ENCODE measurements around the gene DLL3.
"Not testable (repeated sequence)": the region's sequence is repeated elsewhere in the genome, so short reads cannot be mapped to it uniquely, and the experiment has no call there.

Gene DLL3

DNA sequence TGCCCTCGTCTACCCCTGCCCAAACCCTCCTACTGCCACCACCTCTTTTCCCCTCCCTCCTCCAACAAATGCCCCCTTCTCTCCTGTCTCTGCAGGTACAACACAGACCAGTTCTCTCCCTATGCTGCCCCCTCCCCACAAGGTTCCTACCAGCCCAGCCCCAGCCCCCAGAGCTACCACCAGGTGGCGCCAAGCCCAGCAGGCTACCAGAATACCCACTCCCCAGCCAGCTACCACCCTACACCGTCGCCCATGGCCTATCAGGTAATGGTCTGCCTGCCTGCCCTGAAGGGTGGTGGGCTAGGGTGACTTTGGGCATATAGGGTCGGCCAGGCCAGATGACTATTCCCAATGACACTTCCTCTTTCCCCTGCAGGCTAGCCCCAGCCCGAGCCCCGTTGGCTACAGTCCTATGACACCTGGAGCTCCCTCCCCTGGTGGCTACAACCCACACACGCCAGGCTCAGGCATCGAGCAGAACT, 24.6 kb upstream of the DLL3 start:
- H3K4me3 Mint-ChIP-seq = no peak overlapping the region
- DNase-seq (ENCODE audit: low spot score in 2 of 2) (peak; percentile 67 to 77), ATAC-seq (ENCODE audit: low read depth) (peak; percentile 92)
- H3K27ac Mint-ChIP-seq = peak overlapping the region; percentile 73
- H3K27me3 Mint-ChIP-seq = no peaks in the 10 kb centered on the region
- H3K36me3 Mint-ChIP-seq = peaks cover 37% of the 10 kb centered on the region
- peaks cover 9% of the 10 kb centered on the region for H3K4me1 Mint-ChIP-seq
- no peaks in the 10 kb centered on the region for H3K9me3 Mint-ChIP-seq

DNA sequence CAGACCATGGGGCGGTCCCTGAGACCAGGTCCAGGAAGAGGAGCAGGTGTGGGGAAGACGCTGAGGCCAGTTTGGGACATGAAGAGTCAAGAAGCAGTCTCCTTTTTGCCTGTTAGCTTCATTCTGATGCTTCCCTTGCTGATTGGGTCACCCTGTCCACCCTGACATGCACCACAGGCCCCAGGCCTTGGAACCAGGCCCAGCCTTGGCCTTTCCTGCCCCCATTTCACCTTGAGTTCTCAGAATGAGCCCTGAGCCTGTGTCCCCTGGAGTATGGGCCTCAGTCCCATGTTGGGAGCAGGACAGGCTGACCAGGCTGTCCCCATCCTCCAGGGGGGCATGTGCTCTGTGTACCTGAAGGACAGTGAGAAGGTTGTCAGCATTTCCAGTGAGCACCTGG, 23.0 kb upstream of the DLL3 start:
- no peaks in the 10 kb centered on the region for H3K9me3 Mint-ChIP-seq
- no peak overlapping the region for H3K4me3 Mint-ChIP-seq
- H3K36me3 Mint-ChIP-seq = peaks cover 28% of the 10 kb centered on the region
- H3K27me3 Mint-ChIP-seq = no peaks in the 10 kb centered on the region
- ATAC-seq (ENCODE audit: low read depth) (no peak), DNase-seq (ENCODE audit: low spot score in 2 of 2) (no peak)
- H3K4me1 Mint-ChIP-seq = peaks cover 17% of the 10 kb centered on the region
- H3K27ac Mint-ChIP-seq = no peak overlapping the region

DNA sequence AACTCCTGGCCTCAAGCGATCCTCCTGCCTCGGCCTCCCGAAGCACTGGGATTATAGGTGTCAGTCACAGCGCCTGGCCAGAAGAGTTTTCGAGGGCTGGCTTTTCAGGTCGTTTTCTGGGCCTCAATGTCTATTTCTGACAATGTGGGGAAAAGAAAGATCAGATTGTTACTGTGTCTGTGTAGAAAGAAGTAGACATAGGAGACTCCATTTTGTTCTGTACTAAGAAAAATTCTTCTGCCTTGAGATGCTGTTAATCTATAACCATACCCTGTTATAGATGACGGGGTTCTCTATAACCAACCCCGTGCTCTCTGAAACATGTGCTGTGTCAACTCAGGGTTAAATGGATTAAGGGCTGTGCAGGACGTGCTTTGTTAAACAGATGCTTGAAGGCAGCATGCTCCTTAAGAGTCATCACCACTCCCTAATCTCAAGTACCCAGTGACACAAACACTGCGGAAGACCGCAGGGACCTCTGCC, 19.4 kb upstream of the DLL3 start:
- not testable (repeated sequence) for H3K9me3 Mint-ChIP-seq; DNase-seq (ENCODE audit: low spot score in 2 of 2); ATAC-seq (ENCODE audit: low read depth); H3K27me3 Mint-ChIP-seq
- peaks cover 16% of the 10 kb centered on the region for H3K36me3 Mint-ChIP-seq
- H3K4me1 Mint-ChIP-seq = peaks cover 21% of the 10 kb centered on the region
- H3K4me3 Mint-ChIP-seq = peak overlapping the region; percentile 92
- H3K27ac Mint-ChIP-seq = peak overlapping the region; percentile 91

DNA sequence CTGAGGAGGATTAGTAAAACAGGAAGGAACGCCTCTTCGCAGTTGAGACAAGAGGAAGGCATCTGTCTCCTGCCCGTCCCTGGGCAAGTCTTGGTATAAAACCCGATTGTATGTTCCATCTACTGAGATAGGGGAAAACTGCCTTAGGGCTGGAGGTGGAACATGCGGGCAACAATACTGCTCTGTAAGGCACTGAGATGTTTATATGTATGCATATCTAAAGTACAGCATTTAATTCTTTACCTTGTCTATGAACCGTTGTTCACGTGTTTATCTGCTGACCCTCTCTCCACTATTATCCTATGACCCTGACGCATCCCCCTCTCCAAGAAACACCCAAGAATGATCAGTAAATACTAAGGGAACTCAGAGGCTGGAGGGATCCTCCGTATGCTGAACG, 18.8 kb upstream of the DLL3 start:
- no peaks in the 10 kb centered on the region for H3K27me3 Mint-ChIP-seq

DNA sequence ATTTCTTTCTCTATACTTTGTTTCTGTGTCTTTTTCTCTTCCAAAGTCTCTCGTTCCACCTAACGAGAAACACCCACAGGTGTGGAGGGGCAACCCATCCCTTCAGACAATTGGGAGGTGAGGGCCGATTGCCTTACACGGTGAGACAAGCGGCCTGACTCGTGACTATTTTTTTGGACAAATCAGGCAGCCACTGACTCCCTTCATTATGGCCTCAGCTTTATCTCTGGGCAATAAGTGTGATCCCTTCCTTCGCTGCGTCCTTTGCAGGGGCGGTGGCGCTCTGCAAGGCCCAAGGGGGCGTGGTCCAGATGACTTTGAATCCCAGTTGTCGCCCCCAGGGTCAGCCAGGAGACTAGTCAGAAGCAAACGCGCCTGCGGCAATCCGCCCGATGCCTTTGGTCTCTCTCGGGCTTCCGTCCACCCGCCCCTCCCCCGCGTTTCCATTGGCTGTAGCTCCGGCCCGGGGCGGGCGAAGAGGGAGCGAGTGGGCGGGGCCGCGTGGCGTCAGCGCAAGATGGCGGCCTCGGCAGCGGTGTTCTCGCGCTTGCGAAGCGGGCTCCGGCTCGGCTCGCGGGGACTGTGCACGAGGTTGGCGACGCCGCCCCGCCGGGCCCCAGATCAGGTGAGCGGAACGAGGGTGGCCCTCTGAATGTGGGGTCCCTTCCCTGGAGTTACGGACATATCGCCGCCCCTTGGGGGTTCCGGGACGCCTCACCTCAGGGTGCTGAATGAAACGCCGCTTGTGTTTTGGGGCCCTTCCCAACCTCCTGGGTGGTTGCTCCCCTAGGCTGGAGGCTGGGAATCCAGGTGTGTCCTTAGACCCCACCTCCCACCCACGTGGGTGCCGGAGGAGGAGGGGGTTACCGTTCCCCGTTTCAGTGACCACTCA, 18.2 kb upstream of the DLL3 start, which contains the start of gene TIMM50:
TSS of gene TIMM50 (plus strand) at position 502 of the 892 bp plus-strand sequence. CDS start at position 518, 16 bp downstream.
- H3K27me3 Mint-ChIP-seq = no peaks in the 10 kb centered on the region
- DNase-seq (ENCODE audit: low spot score in 2 of 2) = peak; percentile 94
- peak; percentile 97 for ATAC-seq (ENCODE audit: low read depth)
- H3K4me1 Mint-ChIP-seq = peaks cover 21% of the 10 kb centered on the region
- H3K9me3 Mint-ChIP-seq = no peaks in the 10 kb centered on the region
- H3K4me3 Mint-ChIP-seq = peak within 1 kb of the TSS; percentile 92
- peak within 1 kb of the TSS; percentile 91 for H3K27ac Mint-ChIP-seq
- H3K36me3 Mint-ChIP-seq = peaks cover 8% of the 10 kb centered on the region

More for the DNA sequence above, 18.8 kb upstream of the DLL3 start:
- DNase-seq (ENCODE audit: low spot score in 2 of 2) = no peak
- Mint-ChIP-seq H3K4me3 (peak overlapping the region; percentile 92), H3K27ac (peak overlapping the region; percentile 91), H3K9me3 (no peaks in the 10 kb centered on the region), H3K4me1 (peaks cover 21% of the 10 kb centered on the region), H3K36me3 (peaks cover 11% of the 10 kb centered on the region)
- no peak for ATAC-seq (ENCODE audit: low read depth)

DNA sequence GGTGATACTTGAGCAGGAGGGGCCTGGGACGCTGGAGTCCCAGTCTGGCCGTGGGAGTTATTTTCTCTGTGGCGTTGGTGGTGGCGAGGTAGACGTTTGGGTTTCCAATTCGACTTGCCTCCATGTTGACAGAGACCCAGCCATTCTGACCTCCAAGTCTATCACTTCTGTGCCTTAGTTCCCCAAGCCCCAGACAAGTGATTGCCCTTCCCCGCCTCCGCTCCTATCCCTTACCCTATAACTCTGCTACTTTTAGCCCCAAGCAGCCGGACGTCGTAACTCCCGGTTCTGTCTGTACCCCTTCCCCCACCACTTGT, 17.6 kb upstream of the DLL3 start:
- Mint-ChIP-seq H3K27ac (peak overlapping the region; percentile 91), H3K36me3 (peaks cover 9% of the 10 kb centered on the region), H3K27me3 (no peaks in the 10 kb centered on the region), H3K4me3 (peak overlapping the region; percentile 92), H3K4me1 (peaks cover 21% of the 10 kb centered on the region), H3K9me3 (no peaks in the 10 kb centered on the region)
- ATAC-seq (ENCODE audit: low read depth) (no peak), DNase-seq (ENCODE audit: low spot score in 2 of 2) (no peak)

DNA sequence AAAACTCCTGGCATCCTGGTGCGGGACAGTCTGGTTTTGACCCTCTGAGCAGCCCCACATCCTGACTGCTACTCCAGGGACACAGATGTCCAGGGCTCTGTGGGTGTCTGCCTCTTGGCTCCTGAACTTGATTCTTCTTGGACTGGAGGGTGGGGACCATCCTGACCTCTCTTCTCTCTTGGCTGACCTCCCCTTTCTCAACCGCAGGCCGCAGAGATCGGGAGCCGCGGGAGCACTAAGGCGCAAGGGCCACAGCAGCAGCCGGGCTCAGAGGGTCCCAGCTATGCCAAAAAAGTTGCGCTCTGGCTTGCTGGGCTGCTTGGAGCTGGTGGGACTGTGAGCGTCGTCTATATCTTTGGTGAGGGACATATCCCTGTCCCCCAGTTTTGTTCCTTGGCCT, 17.1 kb upstream of the DLL3 start:
- DNase-seq (ENCODE audit: low spot score in 2 of 2) (no peak), ATAC-seq (ENCODE audit: low read depth) (no peak)
- H3K4me1 Mint-ChIP-seq = peaks cover 21% of the 10 kb centered on the region
- no peaks in the 10 kb centered on the region for H3K9me3 Mint-ChIP-seq
- peak overlapping the region; percentile 92 for H3K4me3 Mint-ChIP-seq
- H3K27ac Mint-ChIP-seq = peak overlapping the region; percentile 91
- H3K36me3 Mint-ChIP-seq = peaks cover 7% of the 10 kb centered on the region
- H3K27me3 Mint-ChIP-seq = no peaks in the 10 kb centered on the region

DNA sequence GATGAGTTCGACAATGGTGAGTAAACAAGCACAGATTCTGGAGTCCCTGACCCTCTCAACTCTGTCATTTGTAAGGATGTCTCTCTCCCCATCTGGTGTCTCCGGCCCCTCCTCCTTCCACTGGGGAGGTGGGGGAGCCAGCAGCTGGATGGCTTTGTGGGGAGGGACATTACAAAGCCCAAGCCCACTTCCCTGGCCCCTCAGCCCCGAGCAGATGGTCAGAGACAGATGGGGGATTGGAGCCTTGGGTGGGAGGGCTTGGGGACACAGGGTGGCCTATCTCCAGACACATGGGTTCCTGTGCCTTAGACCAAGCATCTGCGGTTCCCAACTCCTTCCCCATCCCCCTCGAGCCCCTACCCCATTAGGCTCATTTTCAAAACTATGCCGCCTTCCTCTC, 15.6 kb upstream of the DLL3 start:
- no peaks in the 10 kb centered on the region for H3K27me3 Mint-ChIP-seq
- DNase-seq (ENCODE audit: low spot score in 2 of 2) (no peak), ATAC-seq (ENCODE audit: low read depth) (no peak)
- peaks cover 21% of the 10 kb centered on the region for H3K4me1 Mint-ChIP-seq
- H3K4me3 Mint-ChIP-seq = no peak overlapping the region
- H3K9me3 Mint-ChIP-seq = no peaks in the 10 kb centered on the region
- peaks cover 14% of the 10 kb centered on the region for H3K36me3 Mint-ChIP-seq
- H3K27ac Mint-ChIP-seq = no peak overlapping the region

DNA sequence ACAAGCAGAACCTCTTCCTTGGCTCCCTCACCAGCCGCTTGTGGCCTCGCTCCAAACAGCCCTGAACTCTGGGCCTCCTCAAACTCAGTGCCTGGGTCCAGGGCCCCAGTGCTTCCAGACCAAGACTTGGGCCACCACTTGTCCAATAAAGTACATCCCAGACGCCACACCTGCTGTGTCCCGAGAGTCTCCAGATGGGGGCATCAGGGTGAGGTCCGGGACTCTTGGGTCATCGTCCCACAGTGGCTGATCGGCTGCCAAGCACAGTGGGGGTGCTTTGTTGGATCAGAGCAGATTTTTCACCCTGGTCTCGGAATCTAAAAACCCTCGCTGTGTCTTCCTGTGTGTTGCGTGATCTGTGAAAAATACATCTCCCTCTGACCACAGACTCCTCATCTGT, 9.0 kb upstream of the DLL3 start:
- Mint-ChIP-seq H3K27me3 (no peaks in the 10 kb centered on the region), H3K4me1 (no peaks in the 10 kb centered on the region), H3K9me3 (no peaks in the 10 kb centered on the region), H3K27ac (no peak overlapping the region), H3K4me3 (no peak overlapping the region), H3K36me3 (peaks cover 26% of the 10 kb centered on the region)
- DNase-seq (ENCODE audit: low spot score in 2 of 2) = no peak
- ATAC-seq (ENCODE audit: low read depth) = no peak

DNA sequence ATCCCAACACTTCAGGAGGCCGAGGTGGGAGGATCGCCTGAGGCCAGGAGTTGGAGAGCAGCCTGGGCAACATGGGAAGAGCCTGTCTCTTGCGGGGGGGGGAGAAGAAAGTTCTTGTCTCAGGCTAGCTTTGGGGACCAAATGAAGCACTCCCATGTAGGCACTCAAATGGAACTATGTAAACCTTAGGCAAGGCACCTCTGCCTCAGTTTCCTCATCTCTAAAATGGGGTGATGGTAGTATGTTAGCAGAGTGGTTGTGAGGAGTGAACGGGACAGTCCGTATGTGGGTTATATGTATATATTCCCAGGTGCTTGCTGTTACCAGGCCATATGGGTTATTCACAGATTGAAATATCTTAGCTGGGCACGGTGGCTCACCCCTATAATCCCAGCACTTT, 6.5 kb upstream of the DLL3 start:
- peaks cover 18% of the 10 kb centered on the region for H3K36me3 Mint-ChIP-seq
- no peaks in the 10 kb centered on the region for H3K9me3 Mint-ChIP-seq
- H3K27ac Mint-ChIP-seq = no peak overlapping the region
- no peak for DNase-seq (ENCODE audit: low spot score in 2 of 2)
- H3K4me3 Mint-ChIP-seq = no peak overlapping the region
- ATAC-seq (ENCODE audit: low read depth) = no peak
- H3K27me3 Mint-ChIP-seq = no peaks in the 10 kb centered on the region
- no peaks in the 10 kb centered on the region for H3K4me1 Mint-ChIP-seq

DNA sequence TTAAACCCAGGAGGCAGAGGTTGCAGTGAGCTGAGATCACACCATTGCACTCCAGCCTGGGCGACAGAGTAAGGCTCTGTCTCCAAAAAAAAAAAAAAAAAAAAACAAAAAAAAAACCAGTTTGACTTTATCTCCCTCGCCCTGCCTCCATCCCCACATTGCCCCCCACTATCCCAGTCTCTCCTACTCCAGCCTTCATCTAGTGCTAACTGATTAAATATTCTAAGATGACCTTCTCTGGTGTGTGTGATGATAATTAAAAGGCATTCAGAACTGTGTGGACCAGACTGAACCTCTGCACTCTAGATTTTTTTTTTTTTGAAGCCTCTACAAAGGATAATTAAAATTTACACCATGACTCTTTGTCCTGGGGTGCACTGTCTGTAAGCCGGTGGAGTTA, 6.0 kb upstream of the DLL3 start:
- H3K4me1 Mint-ChIP-seq = no peaks in the 10 kb centered on the region
- H3K9me3 Mint-ChIP-seq = no peaks in the 10 kb centered on the region
- H3K27me3 Mint-ChIP-seq = no peaks in the 10 kb centered on the region
- no peak overlapping the region for H3K27ac Mint-ChIP-seq
- no peak for DNase-seq (ENCODE audit: low spot score in 2 of 2)
- peaks cover 17% of the 10 kb centered on the region for H3K36me3 Mint-ChIP-seq
- H3K4me3 Mint-ChIP-seq = no peak overlapping the region
- ATAC-seq (ENCODE audit: low read depth) = no peak

DNA sequence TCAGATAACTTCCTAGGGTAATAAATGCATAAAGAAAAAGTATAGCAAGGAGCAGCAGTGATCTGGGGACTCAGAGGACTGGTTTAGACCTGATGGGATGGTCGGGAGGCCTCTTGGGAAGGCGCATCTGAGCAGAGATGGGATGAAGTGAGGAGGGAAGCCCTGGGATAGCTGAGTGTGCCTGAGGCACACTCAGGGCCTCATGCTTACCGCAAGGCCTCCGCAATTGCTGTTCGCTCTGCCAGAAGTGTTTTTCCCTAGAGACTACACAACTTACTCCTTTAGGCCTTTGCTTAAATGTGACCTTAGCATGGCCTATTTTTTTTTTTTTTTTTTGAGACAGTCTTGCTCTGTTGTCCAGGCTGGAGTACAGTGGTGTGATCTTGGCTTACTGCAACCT, 4.1 kb upstream of the DLL3 start:
- Mint-ChIP-seq H3K36me3 (peaks cover 5% of the 10 kb centered on the region), H3K27ac (no peak overlapping the region), H3K27me3 (peaks cover 1% of the 10 kb centered on the region), H3K4me3 (no peak overlapping the region), H3K4me1 (peaks cover 12% of the 10 kb centered on the region), H3K9me3 (no peaks in the 10 kb centered on the region)
- ATAC-seq (ENCODE audit: low read depth) (no peak), DNase-seq (ENCODE audit: low spot score in 2 of 2) (no peak)

DNA sequence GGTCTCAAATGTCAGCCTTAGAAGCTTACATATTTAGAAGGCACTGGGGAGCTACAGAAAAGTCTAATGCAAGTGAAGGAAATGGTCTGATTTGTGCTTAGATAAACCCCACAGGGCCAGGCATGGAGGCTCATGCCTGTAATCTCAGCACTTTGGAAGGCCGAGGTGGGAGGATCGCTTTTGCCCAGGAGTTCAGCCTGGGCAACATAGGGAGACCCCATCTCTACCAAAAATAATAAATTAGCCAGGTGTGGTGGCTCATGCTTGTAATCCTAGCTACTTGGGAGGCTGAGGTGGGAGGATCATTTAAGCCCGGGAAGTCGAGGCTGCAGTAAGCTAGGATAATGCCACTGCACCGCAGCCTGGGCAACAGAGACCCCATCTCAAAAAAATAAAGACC, 2.7 kb upstream of the DLL3 start:
- Mint-ChIP-seq H3K36me3 (no peaks in the 10 kb centered on the region), H3K9me3 (no peaks in the 10 kb centered on the region), H3K27ac (no peak overlapping the region), H3K27me3 (peaks cover 8% of the 10 kb centered on the region), H3K4me3 (no peak overlapping the region), H3K4me1 (peaks cover 14% of the 10 kb centered on the region)
- no peak for ATAC-seq (ENCODE audit: low read depth)
- DNase-seq (ENCODE audit: low spot score in 2 of 2) = no peak

DNA sequence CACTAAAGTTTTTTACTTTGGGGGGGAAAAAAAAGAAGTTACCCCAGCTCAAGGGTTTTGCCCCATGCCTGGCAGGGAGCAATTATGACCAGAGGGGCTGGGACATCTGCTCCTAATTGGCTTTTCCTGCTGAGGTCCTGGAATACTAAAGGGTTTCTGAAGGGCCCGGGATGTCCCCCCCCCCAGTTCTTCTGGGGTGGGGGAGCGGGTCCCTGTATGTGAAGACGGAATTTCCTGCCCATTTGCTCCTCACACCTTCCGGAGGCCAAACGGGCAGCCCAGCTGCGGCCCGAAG, 1.1 kb upstream of the DLL3 start:
- Mint-ChIP-seq H3K4me3 (peak overlapping the region; percentile 76), H3K27ac (no peak overlapping the region), H3K4me1 (peaks cover 14% of the 10 kb centered on the region), H3K36me3 (no peaks in the 10 kb centered on the region), H3K9me3 (no peaks in the 10 kb centered on the region), H3K27me3 (peaks cover 14% of the 10 kb centered on the region)
- DNase-seq (ENCODE audit: low spot score in 2 of 2) (no peak), ATAC-seq (ENCODE audit: low read depth) (no peak)

Measured in memory B cell (primary cell).